ENCODE results near the gene THBS2. TPM values are rescaled to one million over a fixed set of nuclear protein-coding genes. Genes with fewer than 3 reads are reported as not detected.

THBS2 gene
- total and polyA plus RNA-seq, 10 of the 15 experiments (the other 5 are each of a cell fraction or from before 2014, with no cell fraction given), result 0.07 to 0.10 TPM; not detected in 8

GRCh38 chr6:169302716-169303115 is 49.1 kb upstream of the THBS2 start:
- RAD21 ChIA-PET (ENCODE audit: unreplicated experiment), result no interaction called here
- Histone ChIP-seq H3K27ac (ENCODE audit: control insufficient read depth, insufficient read depth) (no peak overlapping the region), H3K4me1 (ENCODE audit: control insufficient read depth, insufficient read depth, low read length) (no peaks in the 10 kb centered on the region), H3K9ac (ENCODE audit: control insufficient read depth, insufficient read depth, low read length) (no peak overlapping the region), H3K36me3 (ENCODE audit: control insufficient read depth in 2 of 2, insufficient read depth in 2 of 2, low read length in 1 of 2) (no peaks in the 10 kb centered on the region), H3K79me2 (ENCODE audit: control insufficient read depth, insufficient read depth, low read length) (no peaks in the 10 kb centered on the region), H3K4me3 (no peak overlapping the region), H3K4me2 (ENCODE audit: control insufficient read depth, insufficient read depth) (no peak overlapping the region), H3K9me3 (replicated peaks; ENCODE audit: control insufficient read depth, insufficient read depth, low read length) (no peaks in the 10 kb centered on the region), H4K20me1 (ENCODE audit: control insufficient read depth, insufficient read depth) (no peaks in the 10 kb centered on the region), H3K27me3 (replicated peaks in 1 of 2; ENCODE audit: control insufficient read depth in 2 of 2, insufficient read depth in 2 of 2, low read length in 1 of 2) (no peaks in the 10 kb centered on the region), H2AFZ (ENCODE audit: control insufficient read depth, low read depth, low read length) (no peak overlapping the region)
- SMC1A ChIA-PET (ENCODE audit: uncharacterized antibody, unreplicated experiment), result no interaction called here
- WGBS (ENCODE audit: insufficient coverage, insufficient replicate concordance, low lambda C conversion rate, missing lambda C conversion rate), result 36% methylated on average over 3 of the region's 3 CpGs
- CTCF ChIA-PET, result no interaction called here
- TF ChIP-seq HDAC2 (IDR thresholded peaks at IDR 0.05), result no peak
- no peak for TF ChIP-seq SKIL (IDR thresholded peaks at IDR 0.05; ENCODE audit: low read depth, poor library complexity, severe bottlenecking)
- TF ChIP-seq FOXM1 (IDR thresholded peaks at IDR 0.05; ENCODE audit: low read depth, low read length), result no peak
- no peak for TF ChIP-seq BCLAF1 (IDR thresholded peaks at IDR 0.05)
- no TSS peak for BruUV-seq (replicated peaks)
- POLR2A ChIA-PET, result no interaction called here
- DNase-seq (ENCODE audit: low read depth, low spot score), result no peak
- no peak for ATAC-seq
- FAIRE-seq, result no peak
- intact Hi-C loops (cut with micrococcal nuclease; ENCODE audit: unreplicated experiment) (no loop called here), in situ Hi-C loops (cut with MboI) (no loop called here)

All from GM12878 (cell line).